GF-D8 (cell line): Measurements from ENCODE around the gene WASF2.
"Not testable (repeated sequence)": the region's sequence is repeated elsewhere in the genome, so short reads cannot be mapped to it uniquely, and the experiment has no call there.

Experiments used
- DNase-seq: peaks from one replicate; lab custom pipeline; 2025; lab: John Stamatoyannopoulos, UW

The WASF2 gene, protein sequence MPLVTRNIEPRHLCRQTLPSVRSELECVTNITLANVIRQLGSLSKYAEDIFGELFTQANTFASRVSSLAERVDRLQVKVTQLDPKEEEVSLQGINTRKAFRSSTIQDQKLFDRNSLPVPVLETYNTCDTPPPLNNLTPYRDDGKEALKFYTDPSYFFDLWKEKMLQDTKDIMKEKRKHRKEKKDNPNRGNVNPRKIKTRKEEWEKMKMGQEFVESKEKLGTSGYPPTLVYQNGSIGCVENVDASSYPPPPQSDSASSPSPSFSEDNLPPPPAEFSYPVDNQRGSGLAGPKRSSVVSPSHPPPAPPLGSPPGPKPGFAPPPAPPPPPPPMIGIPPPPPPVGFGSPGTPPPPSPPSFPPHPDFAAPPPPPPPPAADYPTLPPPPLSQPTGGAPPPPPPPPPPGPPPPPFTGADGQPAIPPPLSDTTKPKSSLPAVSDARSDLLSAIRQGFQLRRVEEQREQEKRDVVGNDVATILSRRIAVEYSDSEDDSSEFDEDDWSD

DNA sequence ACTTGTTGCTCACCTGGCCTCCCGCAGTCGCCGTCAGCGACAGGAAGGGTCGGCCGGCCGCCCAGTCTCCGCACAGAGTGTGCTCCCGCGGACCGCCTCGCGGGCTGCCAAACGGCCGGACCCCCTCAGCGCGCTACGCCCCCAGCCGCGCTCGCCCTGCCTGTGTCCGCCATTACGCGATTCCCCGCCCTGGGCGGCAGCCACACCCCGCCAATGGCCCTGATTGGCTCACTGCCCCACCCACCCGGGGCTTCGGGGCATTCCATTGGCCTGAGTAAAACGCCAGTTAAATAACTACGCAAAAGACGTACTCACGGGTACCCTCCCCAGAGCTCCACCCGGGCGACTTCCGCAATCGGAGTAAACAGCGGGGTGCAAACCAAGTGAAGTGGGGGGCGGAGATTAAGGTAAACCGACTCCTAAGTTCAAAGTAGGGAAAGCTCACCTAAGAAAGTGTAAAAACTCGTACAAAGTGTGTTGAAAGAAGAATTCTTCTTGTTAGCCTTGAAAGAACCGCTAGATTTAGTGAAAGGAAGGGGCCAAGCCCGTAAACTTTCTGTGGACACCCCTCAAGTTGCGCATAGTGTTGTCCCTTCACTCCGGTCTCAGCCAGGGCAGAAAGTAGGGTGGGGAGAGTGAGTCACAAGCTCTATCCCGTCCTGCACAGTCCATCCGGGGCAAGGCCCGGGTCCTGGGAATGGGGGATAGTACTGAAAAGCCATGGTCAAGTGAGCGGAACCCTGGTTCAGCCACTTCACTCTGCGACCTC, at the start of gene WASF2:
Gene WASF2, minus strand, starts transcription at position 195 of the 769 bp plus-strand sequence. CDS start 61,277 bp downstream, outside the sequence.
- peak; percentile 90 for DNase-seq

DNA sequence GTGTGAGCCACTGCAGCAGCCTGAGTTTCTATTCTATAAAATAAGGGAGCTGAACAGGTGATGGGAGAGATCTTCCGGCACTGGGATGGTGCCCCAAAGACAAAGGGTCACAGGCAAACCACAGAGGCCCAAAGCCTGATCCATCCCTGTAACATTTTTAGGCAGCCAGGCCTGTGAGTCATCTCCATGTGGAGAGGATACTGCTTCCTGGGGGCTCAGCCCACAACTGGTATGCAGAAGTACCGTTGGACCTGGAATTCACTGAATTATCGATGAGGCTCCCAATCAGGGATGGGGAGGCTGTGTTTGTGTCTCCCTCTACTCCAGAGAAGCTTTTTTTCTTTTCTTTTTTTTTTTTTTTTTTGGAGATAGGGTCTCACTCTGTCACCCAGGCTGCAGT, 48.8 kb upstream of the WASF2 start:
- no peak for DNase-seq

DNA sequence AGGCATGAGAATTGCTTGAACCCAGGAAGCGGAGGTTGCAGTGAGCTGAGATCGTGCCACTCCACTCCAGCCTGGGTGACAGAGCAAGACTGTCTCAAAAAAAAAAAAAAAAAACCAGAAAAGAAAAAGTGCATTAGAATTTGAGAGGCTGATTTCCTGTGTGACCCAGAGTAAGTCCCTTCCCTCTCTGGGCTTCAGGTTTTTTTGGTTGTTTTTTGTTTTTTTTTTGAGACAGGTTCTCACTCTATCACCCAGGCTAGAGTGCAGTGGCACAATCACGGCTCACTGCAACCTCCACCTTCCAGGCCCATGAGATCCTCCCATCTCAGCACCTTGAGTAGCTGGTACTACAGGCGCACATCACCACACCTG, 48.3 kb upstream of the WASF2 start:
- not testable (repeated sequence) for DNase-seq

DNA sequence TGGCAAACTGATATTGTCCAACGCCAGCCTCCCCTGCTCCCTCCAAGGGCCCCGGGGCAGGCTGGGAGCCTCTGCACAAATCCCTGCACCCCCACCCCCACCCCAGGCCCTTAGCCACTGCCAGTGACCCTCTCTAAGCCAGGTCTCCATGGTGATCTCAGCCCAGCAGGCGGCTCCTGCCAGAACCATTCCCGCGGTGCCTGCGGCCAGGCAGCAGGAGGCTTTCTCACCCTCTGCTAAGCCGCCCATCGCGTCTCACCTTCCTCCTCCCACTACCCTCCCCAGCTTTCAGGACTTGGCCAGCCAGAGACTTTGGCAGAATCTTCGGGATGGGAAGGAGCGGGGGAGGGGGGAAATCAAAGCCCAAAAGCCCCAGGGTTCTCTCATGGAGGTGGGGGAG, 46.8 kb upstream of the WASF2 start:
- no peak for DNase-seq

DNA sequence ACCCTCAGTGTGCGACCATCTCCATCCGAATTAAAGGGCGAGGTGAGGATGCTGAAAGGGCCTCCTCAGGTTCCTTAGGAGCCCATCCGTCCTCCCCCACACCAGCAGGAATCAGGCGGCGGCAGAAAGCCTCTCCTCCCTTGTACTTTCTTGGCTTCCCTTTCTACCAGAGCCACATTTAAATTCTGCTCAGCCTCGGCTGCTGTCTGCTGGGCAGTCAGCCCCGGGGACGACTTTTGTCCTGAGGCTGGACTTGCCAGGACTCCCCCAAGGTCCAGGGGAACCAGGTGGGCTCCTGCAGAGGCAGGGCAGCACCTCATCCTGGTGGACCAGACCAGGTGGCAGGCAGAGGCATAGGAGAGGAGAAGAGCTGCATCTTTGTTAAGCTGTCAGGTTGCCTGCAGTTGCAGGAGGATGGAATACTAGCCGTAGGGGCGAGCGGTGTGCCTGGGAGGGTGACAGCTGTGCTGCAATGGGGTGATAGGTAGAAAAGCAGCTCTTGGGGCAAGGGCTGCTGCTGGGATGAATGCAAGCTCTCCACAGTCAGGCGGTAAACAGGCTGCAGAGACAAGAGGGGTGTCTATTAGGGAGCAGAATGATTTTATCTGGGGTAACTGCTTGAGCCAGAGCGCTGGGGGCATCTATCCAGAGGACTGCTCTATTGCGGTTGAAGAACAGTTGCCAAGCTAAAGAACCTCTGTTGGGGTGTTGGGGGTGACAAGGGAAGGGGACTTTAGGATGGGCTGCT, 46.2 kb upstream of the WASF2 start:
- no peak for DNase-seq

DNA sequence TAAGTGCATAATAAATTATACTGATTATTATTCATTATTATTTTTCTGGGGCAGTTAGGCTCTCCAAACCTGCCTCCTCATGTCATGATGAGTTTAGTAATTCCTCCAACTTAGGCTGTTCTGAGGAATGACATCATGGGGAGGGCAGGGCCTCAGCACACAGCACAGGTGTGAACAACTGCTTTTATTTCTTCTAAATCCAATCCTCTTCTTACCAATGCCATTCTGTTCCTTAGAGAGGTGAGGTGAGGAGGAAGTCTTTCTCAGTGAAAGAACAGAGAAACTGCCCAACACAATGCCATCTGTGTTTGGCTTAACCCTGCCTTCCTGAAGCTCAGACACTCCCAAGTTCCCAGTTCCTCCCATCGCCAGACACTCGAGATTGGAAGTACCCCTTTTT, 45.4 kb upstream of the WASF2 start:
- DNase-seq: no peak

DNA sequence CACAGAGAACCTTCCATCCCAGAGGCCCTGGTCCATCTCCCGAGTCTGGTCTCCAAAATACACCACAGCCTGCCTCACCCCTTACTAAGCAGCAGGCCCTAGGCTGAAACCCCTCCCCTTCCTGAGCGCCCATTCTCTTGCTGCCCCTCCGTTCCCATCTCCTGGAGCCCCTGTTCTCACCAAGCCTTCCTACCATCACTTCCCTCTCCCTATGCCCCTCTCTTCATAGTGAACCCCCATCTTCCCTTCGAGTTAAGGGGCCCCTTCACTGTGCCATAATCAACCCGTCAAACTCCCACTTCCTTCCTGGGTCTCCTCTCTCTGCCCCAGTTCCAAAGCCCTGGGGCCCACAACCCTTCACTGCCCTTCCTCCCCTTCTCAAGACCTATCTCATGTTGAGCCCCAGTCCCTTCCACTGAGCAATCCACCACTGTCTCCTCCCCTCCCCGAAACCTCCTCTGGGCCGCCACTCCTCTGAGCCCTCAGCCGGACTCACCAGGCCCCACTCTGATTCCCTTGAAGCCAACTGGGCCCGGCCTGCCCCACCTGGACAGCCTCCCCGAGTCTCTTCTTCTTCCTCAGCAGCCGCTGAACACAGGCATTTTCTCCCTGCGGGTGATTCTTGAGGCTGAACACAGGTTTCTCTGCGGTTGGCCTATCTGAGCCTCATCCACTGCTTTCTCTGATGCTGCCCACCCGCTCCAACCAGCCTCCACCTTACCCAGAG, 42.2 kb upstream of the WASF2 start:
- DNase-seq: no peak

DNA sequence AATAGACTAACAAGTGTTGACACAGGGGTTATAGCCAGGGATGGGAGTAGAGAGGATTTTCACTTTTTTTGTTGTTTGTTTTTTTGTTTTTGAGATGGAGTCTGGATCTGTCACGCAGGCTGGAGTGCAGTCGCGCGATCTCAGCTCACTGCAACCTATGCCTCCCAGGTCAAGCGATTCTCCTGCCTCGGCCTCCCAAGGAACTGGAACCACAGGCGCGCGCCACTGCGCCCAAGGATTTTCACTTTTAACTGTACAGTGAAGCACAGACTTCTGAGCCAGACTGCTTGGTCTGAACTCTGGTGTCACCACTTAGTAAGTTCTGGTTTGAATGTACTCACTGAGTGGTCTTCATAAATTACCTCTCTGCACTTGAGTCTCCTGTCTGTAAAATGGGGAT, 40.2 kb upstream of the WASF2 start:
- no peak for DNase-seq

DNA sequence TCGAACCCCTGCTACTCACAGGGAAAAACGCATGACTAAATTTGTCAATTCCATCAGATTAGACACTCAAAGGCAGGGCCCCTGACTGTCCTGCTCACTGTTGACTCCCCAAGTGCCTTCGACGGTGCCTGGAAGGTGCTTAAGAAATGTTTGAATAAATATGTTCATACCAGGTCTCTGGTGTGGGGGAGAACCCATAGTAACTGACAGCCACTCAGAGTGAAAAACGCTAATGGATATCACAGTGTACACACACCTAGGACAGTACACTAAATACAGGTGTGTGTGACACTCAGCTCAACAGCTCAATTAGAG, 39.7 kb upstream of the WASF2 start:
- no peak for DNase-seq

DNA sequence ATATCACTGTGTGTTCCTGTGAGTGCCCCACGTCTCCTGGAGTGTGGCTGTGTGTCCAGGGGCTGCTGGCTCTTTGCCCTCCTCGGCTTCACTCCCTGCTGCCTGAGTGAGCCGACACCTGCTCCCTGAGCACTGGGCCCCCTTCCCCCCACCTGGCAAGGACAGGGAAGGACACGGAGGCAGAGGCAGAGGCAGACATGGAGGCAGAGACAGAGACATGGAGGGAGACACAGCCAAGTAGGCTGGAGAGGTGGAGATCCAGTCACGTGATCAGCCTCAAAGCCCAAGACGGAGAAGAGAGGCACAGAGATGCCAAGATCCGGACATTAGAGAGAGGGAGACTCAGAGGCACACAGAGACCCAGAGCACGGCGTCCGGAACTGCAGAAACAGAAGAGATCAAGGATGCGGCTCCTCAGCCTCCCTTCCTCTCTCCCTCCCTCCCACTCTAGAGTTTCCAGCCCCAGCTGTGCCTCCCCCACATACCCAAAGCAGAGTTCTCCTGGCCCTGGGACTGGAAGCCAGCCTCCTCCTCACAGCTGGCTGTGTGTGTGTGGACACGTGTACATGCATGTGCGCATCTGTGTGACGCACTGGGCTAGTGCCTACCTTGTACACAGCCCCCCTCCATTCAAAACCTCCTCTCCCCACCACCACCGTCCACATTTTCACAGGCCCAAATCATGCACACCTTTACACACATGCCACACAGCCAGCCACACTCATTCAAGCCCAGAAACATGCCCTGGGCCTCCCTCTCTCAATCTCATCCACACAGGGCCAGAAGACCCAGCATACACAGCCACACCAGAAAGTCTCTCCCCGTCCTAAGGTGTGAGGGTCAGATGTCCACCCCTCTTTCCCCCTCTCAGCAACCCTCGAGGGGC, 39.1 kb upstream of the WASF2 start:
- no peak for DNase-seq

DNA sequence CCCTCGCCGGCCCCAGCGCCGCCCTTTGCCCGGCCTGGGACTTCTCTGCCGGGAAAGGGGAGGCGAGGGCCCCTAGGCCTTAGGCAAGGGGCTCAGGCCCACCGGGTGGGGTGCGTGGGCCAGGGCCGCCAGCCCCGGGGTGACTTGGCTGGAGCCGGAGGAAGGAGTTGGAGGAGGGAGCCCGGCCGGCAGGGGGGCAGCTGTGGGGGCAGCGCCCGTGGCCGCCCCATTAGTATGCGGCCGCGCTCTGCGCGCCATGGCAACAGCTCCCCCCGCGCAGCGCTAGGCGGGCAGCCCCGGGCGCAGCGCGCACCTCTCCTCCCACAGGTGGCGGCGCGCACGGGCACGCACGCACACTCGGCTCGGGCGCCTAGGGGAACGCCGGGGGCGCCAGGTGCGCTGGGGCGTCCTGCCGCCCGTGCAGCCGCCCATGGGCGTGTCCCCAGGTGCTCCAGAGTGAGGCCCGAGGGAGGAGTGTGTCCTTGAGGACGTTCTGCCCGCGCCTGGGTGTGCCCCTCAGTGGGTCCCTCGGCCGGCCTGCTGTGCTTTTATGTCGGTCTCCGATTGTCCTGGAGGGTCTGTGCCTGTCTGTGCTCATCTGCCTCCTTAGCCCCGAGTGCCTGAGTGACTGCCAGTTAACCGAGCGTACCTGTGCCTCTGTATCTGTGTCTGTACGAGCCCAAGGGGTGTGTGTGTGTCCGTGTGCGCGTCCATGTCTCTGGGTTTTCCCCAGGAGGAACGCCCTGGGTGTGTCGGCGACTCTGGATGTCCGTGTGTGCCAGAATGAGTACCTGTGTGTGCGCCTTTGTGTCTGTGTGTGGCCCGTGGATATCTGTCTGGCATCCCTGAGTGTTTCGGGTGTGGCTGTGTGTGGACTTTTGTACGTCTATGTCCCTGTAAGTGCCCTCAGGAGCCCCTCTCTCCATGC, 38.2 kb upstream of the WASF2 start:
- DNase-seq: no peak

DNA sequence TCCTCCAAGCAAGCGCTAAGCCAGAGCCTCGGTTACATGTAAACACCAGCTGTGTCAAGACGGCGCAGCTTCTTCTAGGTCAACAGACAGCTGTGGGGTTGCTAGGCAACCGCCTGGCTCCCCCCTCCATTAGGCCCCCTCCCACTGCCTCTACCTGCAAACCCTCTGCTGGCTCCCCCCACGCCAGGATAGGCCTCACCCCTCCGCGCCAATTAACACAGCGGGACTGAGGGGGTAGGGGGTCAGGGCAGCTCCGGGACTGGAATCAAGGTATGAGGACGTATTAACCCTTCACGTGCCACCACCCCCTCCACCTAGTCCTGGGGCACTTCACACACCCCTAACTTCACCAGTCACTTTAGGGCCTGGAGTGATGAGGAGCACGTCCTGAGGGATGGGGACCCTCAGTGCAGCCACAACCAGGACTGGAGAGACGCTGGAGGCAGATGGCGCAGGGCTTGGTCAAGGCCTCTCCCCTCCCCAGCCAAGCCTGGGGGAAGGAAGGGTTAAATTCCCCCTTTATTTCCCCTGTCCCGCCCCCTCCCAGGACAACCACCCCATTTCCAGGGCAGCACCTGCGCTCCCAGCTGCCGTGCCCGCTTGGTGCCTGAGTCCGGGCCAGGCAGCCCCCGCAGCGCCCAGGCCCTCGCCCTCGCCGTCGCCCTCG, 37.4 kb upstream of the WASF2 start:
- peak; percentile 17 for DNase-seq

DNA sequence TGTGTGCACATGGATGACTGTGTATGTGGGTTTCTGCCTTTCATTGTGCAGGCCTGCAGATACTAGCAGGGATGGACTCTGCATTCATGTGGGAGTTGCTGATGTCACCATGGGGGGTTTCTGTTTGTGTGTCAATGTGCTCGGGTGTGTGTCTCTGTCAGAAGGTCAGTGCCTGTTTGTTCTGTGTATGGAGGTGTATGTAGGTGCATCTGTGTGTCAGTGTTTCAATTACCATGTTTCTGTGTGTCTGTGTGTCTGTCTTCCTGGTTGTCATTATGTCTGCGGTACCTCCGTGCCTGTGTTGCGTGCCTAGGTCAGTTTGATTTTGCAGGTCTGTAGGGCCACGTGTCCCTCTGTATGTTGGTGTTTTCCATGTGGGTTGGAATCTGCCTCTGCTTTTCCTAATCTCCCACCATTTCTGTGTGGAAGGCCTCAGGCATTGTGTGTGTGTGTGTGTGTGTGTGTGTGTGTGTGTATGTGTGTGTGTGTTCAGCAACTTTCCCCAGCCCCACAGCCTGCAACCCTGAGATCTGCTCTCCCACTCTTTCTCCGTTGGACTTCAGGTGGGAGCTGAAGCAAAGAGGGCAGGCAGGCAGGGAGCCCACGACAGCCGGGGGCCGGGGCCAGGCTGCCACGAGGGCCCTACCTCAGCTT, 36.7 kb upstream of the WASF2 start:
- DNase-seq: peak; percentile 22

DNA sequence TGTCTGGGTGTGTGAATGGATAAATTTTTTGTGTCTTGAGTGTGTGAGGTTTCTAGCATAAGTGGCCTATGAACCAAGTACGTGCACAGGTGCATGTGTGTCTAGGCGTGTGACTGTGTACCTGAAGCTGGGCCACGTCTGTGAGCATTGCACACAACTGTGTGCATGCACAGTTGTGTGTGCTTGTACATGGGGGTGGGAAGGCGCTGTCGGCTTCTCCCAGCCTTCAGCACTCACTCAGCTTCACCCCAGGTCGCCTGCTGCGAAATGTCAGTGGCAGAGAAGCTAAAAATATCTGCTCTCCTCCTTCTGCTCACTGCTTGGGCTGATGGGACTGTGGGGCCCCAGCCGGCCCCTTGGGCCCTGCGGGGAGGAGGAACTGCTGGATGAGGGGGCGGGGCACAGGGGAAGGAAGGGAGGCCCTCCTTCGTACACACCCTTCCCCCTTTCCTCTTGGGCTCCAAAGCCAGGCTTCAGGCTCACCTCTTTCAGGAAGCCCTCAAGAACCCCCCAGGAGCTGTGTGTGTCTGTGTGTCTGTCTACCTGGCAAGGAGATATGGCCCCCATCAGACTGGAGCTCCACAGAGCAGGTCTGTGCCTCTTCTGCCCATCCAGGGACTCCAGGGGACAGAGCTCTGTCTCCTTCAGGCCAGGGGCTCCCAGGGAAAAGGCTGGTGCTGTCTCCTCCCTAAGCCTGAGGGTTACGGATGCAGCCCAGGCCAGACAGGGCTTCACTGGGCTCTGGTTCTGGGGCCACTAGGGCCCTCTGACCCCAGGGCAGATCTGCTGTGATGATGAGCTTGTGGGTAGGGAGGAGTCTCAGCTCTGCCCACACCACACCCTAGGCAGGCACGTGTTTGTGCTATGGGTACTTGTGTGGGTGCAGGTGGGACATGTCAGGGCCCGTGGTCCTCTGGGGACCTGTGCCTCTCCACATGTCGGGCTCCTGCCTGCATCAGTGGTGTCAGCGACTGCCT, 35.6 kb upstream of the WASF2 start:
- DNase-seq: peak; percentile 86

DNA sequence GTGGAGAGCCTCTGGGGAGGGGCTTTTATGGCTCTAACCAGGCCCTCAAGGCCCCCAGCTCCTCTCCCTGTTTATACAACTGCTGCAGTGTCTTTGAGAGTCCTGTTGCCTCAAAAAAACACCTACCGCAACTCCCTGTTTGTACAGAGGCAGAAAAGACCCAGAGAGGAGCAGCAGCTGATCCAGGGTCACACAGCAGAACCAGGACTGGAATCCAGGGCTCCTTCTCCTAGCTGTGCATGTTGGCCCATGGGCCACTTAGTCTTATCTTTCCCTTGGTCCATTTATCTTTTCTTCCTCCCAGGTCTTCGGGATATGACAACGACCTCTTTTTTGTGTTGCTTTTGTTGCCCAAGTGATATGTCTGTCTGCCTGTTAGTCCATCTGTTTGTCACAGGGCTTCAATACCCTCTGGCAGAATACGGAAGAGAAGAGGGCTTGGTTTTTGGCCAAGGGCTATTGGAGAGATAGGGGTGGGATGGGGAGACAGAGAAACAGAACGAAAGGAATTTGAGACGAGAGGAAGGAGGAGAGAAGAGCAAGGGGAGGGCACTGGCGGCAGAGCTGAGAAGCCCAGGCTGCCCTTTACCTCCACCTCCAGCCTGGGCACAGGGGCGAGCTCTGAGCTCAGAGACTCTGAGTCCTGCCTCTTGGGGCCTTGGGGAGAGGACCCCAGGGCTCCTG, 33.5 kb upstream of the WASF2 start:
- DNase-seq: no peak

DNA sequence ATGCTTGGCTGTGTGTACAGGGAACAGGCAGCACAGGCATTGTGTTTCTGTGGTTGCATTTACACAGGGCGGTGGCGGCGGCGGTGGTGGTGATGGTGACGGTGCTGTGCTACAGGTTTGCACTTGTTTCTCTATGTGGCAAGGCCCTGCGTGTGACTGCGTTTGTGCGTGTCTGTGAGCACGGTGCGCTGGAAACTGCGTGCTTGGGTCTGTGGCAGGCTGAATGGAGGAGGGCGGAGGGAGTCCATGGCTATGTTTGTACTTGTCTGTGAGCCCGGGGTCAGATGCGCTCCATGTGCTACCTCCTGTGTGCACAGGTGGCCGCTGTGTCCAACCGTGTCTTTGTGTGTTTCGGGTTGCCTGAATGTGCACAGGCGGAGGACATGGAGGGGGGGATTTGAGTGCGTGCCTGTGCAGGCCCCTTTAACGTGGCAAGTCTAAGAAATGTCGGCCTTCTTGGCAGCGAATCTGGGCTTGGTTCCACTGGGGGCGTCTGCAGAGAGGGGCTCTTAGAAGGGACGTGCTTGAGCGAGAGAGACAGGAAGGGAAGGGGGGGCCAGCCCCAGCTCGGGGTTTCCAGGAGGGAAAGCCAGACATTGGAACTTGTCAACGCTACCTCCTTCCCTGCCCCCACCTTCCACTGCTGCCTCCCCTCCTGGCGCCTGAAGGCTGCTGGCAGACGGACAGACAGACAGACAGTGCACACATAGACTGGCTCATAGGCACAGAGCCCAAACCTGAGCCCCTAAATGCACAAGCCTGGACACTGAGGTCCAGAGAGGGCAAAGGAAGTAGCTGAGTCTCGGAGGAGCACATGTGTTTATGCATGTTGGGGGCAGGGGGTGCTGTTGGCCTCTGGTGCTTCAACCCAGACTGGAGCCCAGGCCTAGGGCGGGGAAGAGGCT, 32.7 kb upstream of the WASF2 start:
- DNase-seq: no peak
